Heart left ventricle (tissue), 13 donors: Measurements from ENCODE around the gene S100A13.

Source experiments
- POLR2A ChIP-seq, 2 donors: fragments of 450-650 bp; IDR thresholded peaks; one replicate each; pipeline ENCODE4 v1.6.1; 2017; ENCODE audit warnings: antibody characterized with exemption in 2 of 2, mild to moderate bottlenecking in 2 of 2, moderate library complexity in 2 of 2
- TF ChIP-seq, protein P1 (sequence below), 12 donors: fragments of 200-600 bp; sonication (generic) in 4 of 12; IDR thresholded peaks; one replicate each; pipeline versions ENCODE4 v1.5.0 to v1.8.0; 2018 to 2022; ENCODE audit warnings: antibody characterized with exemption in 12 of 12, mild to moderate bottlenecking in 5 of 12
- donor health status: ischemic (EF 13 %, LVEDD 7.1; RV severe dilation, severe dysfunction).
- donor health status: DM: no; HTN: yes; CAD: no.
- donor health status: DM: no; HTN: no; CAD: no.
- donor health status: ischemic (EF 25% LVEDD 6.9; RV normal size, moderate dysfunction).
- donor health status: ischemic (EF 25% LVEDD 5.7; RV mildly dilated, moderate dysfunction).
- donor health status: ischemic (EF 35%, LVEDD 5.7; RV mildly dilated, moderate dysfunction).
- donor health status: nonischemic (EF 11% LVEDD 7.7; RV severe dilation, severe dysfunction).
- donor health status: DM: yes; HTN: yes; CAD: no.
- donor health status: PGD.
- donor health status: ischemic (EF 29% LVEDD 5.4; RV normal size, mild dysfunction).
- donor health status: nonischemic (EF 23%, LVEDD 6.1; RV moderate dilation, normal function).

DNA sequence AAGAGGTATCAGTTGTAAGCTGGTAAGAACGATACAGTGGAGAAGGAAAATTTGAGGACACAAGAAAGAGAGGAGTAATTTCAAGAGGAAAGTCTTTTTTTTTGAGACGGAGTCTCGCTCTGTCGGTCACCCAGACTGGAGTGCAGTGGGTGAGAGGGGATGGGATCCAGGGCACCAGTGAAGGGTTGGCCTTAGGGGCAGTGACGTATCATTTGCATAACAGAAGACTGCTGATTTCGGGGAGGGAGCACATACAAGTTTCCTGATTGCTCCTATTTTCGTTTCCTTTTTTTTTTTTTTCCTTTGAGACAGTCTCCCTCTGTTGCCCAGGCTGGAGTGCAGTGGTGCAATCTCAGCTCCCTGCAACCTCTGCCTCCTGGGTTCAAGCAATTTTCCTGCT lies 4.2 kb downstream of the S100A13 start:
- no peak for TF ChIP-seq POLR2A (IDR thresholded peaks at IDR 0.05)
- TF ChIP-seq, protein P1, sequence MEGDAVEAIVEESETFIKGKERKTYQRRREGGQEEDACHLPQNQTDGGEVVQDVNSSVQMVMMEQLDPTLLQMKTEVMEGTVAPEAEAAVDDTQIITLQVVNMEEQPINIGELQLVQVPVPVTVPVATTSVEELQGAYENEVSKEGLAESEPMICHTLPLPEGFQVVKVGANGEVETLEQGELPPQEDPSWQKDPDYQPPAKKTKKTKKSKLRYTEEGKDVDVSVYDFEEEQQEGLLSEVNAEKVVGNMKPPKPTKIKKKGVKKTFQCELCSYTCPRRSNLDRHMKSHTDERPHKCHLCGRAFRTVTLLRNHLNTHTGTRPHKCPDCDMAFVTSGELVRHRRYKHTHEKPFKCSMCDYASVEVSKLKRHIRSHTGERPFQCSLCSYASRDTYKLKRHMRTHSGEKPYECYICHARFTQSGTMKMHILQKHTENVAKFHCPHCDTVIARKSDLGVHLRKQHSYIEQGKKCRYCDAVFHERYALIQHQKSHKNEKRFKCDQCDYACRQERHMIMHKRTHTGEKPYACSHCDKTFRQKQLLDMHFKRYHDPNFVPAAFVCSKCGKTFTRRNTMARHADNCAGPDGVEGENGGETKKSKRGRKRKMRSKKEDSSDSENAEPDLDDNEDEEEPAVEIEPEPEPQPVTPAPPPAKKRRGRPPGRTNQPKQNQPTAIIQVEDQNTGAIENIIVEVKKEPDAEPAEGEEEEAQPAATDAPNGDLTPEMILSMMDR (IDR thresholded peaks at IDR 0.05), result no peak
